Gastrocnemius medialis (tissue), 4 donors: ENCODE measurements around the gene SVOP.

Experiments used
- CTCF ChIP-seq, 5 experiments: fragments of 450-650 bp in 3 of 5; fragments of 200-600 bp in 2 of 5; sonication (generic) in 2 of 5; IDR thresholded peaks in 4 of 5; conservative IDR thresholded peaks in 1 of 5; 1 replicate in 4 of 5; 2 replicates in 1 of 5; pipeline ENCODE4 v1.5.1; 2016 to 2019; ENCODE audit warnings: antibody characterized with exemption in 5 of 5, mild to moderate bottlenecking in 3 of 5, moderate library complexity in 3 of 5
- POLR2A ChIP-seq, 2 donors: fragments of 450-650 bp; IDR thresholded peaks; one replicate each; pipeline ENCODE4 v1.6.1; 2017; ENCODE audit warnings: antibody characterized with exemption in 2 of 2, mild to moderate bottlenecking in 2 of 2, moderate library complexity in 2 of 2

GRCh38 chr12:108890208-108890607 lies 130.7 kb downstream of the SVOP start:
- no peak for TF ChIP-seq POLR2A (IDR thresholded peaks at IDR 0.05)
- TF ChIP-seq CTCF (IDR thresholded peaks at IDR 0.05 in 4 of 5, conservative IDR thresholded peaks at IDR 0.05 in 1 of 5), result no peak
